AG10803 (cell line): ENCODE results near the gene SLC25A22.

Source experiments
- DNase-seq: peaks from one replicate; pipeline ENCODE4 v3.0.0; 2010; ENCODE audit warnings: low read depth
- H3K4me3 ChIP-seq: 2 replicates; pipeline ENCODE4 v1.5.1; 2011; ENCODE audit warnings: mild to moderate bottlenecking, low read length, control low read depth
- TF ChIP-seq, protein P1 (sequence below): conservative IDR thresholded peaks from 2 replicates; pipeline ENCODE4 v1.5.1; 2011; ENCODE audit warnings: mild to moderate bottlenecking, low read length, control low read depth, inconsistent platforms

The SLC25A22 gene

GRCh38 chr11:765802-766091 lies 32.3 kb downstream of the SLC25A22 start:
- TF ChIP-seq, protein P1, sequence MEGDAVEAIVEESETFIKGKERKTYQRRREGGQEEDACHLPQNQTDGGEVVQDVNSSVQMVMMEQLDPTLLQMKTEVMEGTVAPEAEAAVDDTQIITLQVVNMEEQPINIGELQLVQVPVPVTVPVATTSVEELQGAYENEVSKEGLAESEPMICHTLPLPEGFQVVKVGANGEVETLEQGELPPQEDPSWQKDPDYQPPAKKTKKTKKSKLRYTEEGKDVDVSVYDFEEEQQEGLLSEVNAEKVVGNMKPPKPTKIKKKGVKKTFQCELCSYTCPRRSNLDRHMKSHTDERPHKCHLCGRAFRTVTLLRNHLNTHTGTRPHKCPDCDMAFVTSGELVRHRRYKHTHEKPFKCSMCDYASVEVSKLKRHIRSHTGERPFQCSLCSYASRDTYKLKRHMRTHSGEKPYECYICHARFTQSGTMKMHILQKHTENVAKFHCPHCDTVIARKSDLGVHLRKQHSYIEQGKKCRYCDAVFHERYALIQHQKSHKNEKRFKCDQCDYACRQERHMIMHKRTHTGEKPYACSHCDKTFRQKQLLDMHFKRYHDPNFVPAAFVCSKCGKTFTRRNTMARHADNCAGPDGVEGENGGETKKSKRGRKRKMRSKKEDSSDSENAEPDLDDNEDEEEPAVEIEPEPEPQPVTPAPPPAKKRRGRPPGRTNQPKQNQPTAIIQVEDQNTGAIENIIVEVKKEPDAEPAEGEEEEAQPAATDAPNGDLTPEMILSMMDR: no peak
- no peak overlapping the region for H3K4me3 ChIP-seq
- DNase-seq: no peak

DNA sequence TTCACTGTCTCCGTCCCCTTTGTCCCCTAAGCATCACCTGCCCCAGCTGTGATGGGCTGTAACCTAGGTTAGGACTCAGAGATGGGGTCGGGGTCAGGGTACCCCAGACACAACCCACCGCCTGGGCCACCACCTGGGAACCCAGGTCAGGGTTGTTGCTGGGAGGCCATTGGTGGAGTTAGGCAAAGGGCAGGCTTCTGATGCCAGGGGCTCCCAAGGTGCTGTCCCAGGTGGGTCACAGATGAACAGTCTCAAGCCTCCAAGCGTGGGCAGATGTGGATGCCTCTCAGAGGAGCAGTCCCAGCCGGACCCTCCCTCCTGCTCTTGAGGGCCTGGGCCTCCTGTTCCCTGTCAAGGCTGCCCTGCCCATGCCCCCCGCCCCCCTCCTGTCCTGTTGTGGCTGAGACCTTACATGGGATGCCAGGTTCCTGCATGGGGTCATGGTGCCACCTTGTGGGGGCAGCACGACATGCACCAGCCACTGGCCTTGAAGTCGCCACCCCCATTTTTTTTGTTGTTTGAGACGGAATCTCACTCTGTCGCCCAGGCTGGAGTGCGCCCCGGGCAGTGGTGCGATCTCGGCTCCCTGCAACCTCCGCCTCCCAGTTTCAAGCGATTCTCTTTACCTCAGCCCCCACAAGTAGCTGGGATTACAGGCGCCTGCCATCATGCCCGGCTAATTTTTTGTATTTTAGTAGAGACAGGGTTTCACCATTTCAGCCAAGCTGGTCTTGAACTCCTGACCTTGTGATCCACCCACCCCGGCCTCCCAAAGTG lies 32.9 kb downstream of the SLC25A22 start:
- H3K4me3 ChIP-seq: no peak overlapping the region
- peak; percentile 58 for DNase-seq
- TF ChIP-seq, protein P1: peak; percentile 52

- TF ChIP-seq, protein P1: no peak
- DNase-seq: no peak
- H3K4me3 ChIP-seq: no peak overlapping the region
Observed at GRCh38 chr11:764322-765024, 33.6 kb downstream of the SLC25A22 start.

DNA sequence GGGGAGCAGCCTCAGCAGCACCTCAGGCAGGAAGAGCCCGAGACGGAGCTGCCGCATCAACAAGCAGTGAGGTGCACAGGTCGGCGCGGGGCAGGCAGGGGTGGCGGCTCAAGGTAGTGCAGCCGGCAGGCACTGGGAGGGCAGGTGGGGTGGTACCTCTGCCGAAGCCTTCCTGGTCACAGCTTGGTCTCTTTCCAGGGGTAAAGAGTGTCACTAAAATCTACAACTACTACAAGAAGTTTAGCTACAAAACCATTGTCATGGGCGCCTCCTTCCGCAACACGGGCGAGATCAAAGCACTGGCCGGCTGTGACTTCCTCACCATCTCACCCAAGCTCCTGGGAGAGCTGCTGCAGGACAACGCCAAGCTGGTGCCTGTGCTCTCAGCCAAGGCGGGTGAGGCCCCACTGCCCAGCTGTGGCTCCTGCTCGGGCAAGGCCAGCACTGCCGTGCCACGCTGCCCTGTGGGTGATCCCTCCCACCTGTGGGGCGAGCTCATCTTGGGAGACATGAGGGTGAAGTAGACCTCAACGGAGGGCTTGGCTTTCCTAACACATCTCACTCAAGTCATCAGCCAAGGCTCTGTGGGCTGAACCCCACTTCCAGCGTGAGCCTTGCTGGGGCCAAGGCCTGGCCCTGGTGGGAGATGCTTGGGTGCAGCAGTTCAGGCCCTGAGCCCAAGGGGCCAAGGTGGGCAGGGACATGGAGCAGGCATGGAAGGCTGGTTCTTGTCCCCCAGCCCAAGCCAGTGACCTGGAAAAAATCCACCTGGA lies 34.3 kb downstream of the SLC25A22 start:
- H3K4me3 ChIP-seq: no peak overlapping the region
- DNase-seq: no peak
- TF ChIP-seq, protein P1: no peak

GRCh38 chr11:763073-763463 lies 35.0 kb downstream of the SLC25A22 start:
- no peak for DNase-seq
- TF ChIP-seq, protein P1: no peak
- H3K4me3 ChIP-seq: no peak overlapping the region

DNA sequence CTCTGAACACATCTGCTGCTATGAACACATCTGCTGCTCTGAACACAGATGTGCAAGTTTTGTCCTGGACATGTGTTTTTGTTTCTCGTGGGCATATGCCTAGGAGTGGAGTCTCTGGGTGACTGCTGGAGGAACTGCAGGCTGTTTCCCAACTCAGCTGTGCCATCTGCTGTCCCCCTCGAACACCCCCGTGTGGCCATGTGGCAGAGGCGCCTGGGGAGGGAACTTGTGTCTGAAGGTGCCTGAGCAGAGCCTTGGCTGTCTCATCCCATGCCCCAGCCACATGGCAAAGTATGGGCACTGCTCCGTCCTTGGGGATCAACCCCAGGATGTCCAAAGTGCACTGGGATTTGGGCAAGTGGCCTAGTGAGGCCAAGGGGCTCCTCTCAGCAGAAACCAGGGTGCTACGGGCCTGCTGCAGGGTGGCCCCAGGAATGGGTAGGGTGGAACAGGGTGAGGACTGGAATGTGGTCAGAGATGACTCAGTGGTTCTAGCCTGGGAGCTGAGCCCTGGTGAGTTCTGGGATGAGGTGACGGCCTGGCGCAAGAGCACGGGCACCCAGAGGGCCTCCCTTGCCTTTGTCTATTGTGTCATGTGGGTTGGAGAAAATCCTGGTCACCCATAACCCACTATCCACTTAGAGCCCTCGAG lies 35.5 kb downstream of the SLC25A22 start:
- TF ChIP-seq, protein P1: peak; percentile 50
- peak; percentile 89 for DNase-seq
- H3K4me3 ChIP-seq: no peak overlapping the region
